Stomach (tissue), 9 donors: ENCODE results near the gene MAPRE3. TPM values are rescaled to one million over a fixed set of nuclear protein-coding genes. Genes with fewer than 3 reads are reported as not detected.
A peak's percentile ranks its signal among the peaks of the same experiment; 100 is the strongest.

Experiments
- DNase-seq, 2 donors: peaks; one replicate each; pipeline versions ENCODE4 v3.0.0 to v3.0.0-alpha.2; 2013 to 2019
- H3K27ac ChIP-seq, 5 donors: fragments of 200-600 bp in 4 of 5; sonication (generic) in 4 of 5; one replicate each; pipeline ENCODE4 v1.5.1; 2013 to 2019; ENCODE audit warnings: mild to moderate bottlenecking in 1 of 5, moderate library complexity in 1 of 5
- H3K27me3 ChIP-seq, 3 donors: fragments of 200-600 bp; sonication (generic); one replicate each; pipeline ENCODE4 v1.5.1; 2017 to 2019; ENCODE audit warnings: mixed run types in 1 of 3
- H3K36me3 ChIP-seq, 4 donors: fragments of 200-600 bp; sonication (generic); 1 replicate in 3 of 4; 2 replicates in 1 of 4; pipeline ENCODE4 v1.5.1; 2016 to 2019
- H3K4me1 ChIP-seq, 4 donors: fragments of 200-600 bp; sonication (generic); one replicate each; pipeline ENCODE4 v1.5.1; 2016 to 2019
- H3K4me3 ChIP-seq, 4 donors: fragments of 200-600 bp; sonication (generic) in 3 of 4; one replicate each; pipeline ENCODE4 v1.5.1; 2016 to 2019; ENCODE audit warnings: mild to moderate bottlenecking in 1 of 4
- H3K9me3 ChIP-seq, 4 donors: fragments of 200-600 bp; sonication (generic); one replicate each; pipeline ENCODE4 v1.5.1; 2016 to 2019
- CTCF ChIP-seq, 7 experiments: fragments of 450-650 bp in 4 of 7; fragments of 200-600 bp in 3 of 7; sonication (generic) in 3 of 7; IDR thresholded peaks; one replicate each; pipeline ENCODE4 v1.5.1; 2016 to 2019; ENCODE audit warnings: antibody characterized with exemption in 7 of 7, control low read depth in 2 of 7, mild to moderate bottlenecking in 1 of 7
- EP300 ChIP-seq: sonication (generic); formaldehyde crosslinking; IDR thresholded peaks from one replicate; pipeline ENCODE4 v1.6.1; 2017; ENCODE audit warnings: antibody characterized with exemption
- POLR2A ChIP-seq, 4 donors: fragments of 450-650 bp; IDR thresholded peaks; one replicate each; pipeline ENCODE4 v1.6.1; 2016; ENCODE audit warnings: antibody characterized with exemption in 4 of 4, control low read depth in 2 of 4, mild to moderate bottlenecking in 1 of 4, moderate library complexity in 1 of 4
- POLR2AphosphoS5 ChIP-seq, 3 donors: sonication (generic); formaldehyde crosslinking; IDR thresholded peaks; one replicate each; pipeline ENCODE4 v1.6.1; 2016; ENCODE audit warnings: antibody characterized with exemption in 3 of 3
- WGBS, 5 donors: extraction: QIAGEN DNeasy Blood & Tissue Kit in 3 of 5; methylation state at CpG; one replicate each; pipeline versions ENCODE4 v1.1.5 to v1.1.7; 2013 to 2018; 5-methylcytosine and 5-hydroxymethylcytosine counted together
- intact Hi-C: fragments of 100-400 bp; cut with DNase I; formaldehyde crosslinking; loops from one replicate; pipeline ENCODE4 v1.15.1; 2023; ENCODE audit warnings: low total_unique reads
- polyA plus RNA-seq, 3 donors: library from polyadenylated mRNA; stranded (reverse); fragments of 200-250 nt; gene quantifications; one replicate each; pipeline ENCODE4 v1.2.3, GENCODE V29; 2013
- total RNA-seq, 5 donors: library from RNA; depleted of rRNA; stranded (reverse); fragments of >200 nt; gene quantifications; one replicate each; pipeline versions ENCODE4 v1.1.0 to v1.2.3, GENCODE V29; 2014 to 2016
- donor health status: healthy with polysubstance abuse.
- donor health status: Bipolar disorder and iron deficiency.
- donor health status: healthy.

MAPRE3 gene
- total and polyA plus RNA-seq, 8 donors: 7.0 to 24.1 (median 13.6) TPM

DNA sequence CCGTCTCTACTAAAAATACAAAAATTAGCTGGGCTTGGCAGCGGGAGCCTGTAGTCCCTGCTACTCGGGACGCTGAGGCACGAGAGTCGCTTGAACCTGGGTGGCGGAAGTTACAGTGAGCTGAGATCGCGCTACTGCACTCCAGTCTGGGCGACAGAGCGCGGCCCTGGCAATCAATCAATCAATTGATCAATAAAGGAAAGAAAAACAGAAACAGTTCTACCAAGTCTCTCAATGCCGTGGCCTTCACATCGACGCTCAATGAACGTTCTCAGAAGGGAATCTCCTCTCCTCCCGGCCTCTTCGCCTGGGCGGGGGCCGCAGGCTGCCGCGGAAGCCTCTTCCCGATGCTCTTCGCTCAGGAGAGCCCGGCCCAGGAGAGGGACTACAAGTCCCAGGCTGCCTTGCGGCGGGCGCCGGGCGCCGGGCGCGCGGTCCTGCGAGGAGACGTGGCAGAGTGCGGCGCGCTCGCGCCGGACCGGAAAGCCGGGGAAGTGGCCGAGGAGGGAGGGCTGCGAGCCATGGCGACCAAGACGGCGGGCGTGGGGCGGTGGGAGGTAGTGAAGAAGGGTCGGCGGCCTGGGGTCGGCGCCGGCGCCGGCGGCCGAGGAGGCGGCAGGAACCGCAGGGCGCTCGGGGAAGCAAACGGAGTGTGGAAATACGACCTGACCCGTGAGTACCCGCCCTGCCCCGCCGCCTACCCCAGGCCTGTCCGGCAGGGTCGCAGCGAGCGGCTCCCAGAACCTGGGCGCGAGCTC, 62.2 kb downstream of the MAPRE3 start, which contains the start of gene TMEM214:
Gene TMEM214, plus strand, starts transcription at position 471 of the 758 bp plus-strand sequence. Its CDS starts 51 bp downstream, at position 522.
- peak within 1 kb of the TSS; percentile 85 to 96 (median 88) for H3K27ac ChIP-seq
- H3K9me3 ChIP-seq: no peaks in the 10 kb centered on the region
- TF ChIP-seq CTCF (IDR thresholded peaks at IDR 0.05) (no peak), EP300 (no peak), POLR2A (IDR thresholded peaks at IDR 0.05) (peak in 1 of 4 donors; percentile 50), POLR2AphosphoS5 (IDR thresholded peaks at IDR 0.05) (peak; percentile 80 to 96 (median 80))
- H3K27me3 ChIP-seq: no peaks in the 10 kb centered on the region
- DNase-seq: peak; percentile 92 to 95
- H3K4me1 ChIP-seq: peaks cover 9 to 40% (median 30%) of the 10 kb centered on the region in 4 donors
- intact Hi-C loops: loop anchor here (10.0 kb wide), 1 partner anchor 52 kb away; the partner anchor contains the start of gene KHK
- H3K36me3 ChIP-seq: peaks cover 27 to 43% (median 41%) of the 10 kb centered on the region in 4 donors
- H3K4me3 ChIP-seq: peak within 1 kb of the TSS; percentile 78 to 99 (median 88)
- 0 to 1% (median 0%) methylated on average over 36 to 76 of the region's 76 CpGs for WGBS, 5 donors

- intact Hi-C loops: loop anchor here (10.0 kb wide), 1 partner anchor 51 kb away; the partner anchor contains the start of gene KHK
Measured at GRCh38 chr2:27033253-27033852, 62.9 kb downstream of the MAPRE3 start.

GRCh38 chr2:27038012-27038411, 67.6 kb downstream of the MAPRE3 start:
- H3K9me3 ChIP-seq: no peaks in the 10 kb centered on the region
- no peak overlapping the region for H3K27ac ChIP-seq
- DNase-seq: no peak
- 90 to 94% (median 92%) methylated on average over 6 of the region's 6 CpGs for WGBS, 5 donors
- H3K36me3 ChIP-seq: peaks cover 64 to 83% (median 71%) of the 10 kb centered on the region in 4 donors
- intact Hi-C loops: loop anchor here (10.0 kb wide), 1 partner anchor 47 kb away; the partner anchor contains the start of gene KHK
- peaks cover 9 to 32% (median 24%) of the 10 kb centered on the region in 4 donors for H3K4me1 ChIP-seq
- no peaks in the 10 kb centered on the region for H3K27me3 ChIP-seq
- no peak overlapping the region for H3K4me3 ChIP-seq
- TF ChIP-seq CTCF (IDR thresholded peaks at IDR 0.05) (no peak), EP300 (no peak), POLR2AphosphoS5 (IDR thresholded peaks at IDR 0.05) (no peak), POLR2A (IDR thresholded peaks at IDR 0.05) (no peak)

More at GRCh38 chr2:27033253-27033852, 62.9 kb downstream of the MAPRE3 start:
- peak overlapping the region; percentile 85 to 96 (median 88) for H3K27ac ChIP-seq
- H3K4me1 ChIP-seq: peaks cover 9 to 40% (median 30%) of the 10 kb centered on the region in 4 donors
- no peaks in the 10 kb centered on the region for H3K9me3 ChIP-seq
- peaks cover 34 to 46% (median 44%) of the 10 kb centered on the region in 4 donors for H3K36me3 ChIP-seq
- H3K4me3 ChIP-seq: peak overlapping the region; percentile 78 to 99 (median 88)
- TF ChIP-seq EP300 (no peak), POLR2AphosphoS5 (IDR thresholded peaks at IDR 0.05) (no peak), POLR2A (IDR thresholded peaks at IDR 0.05) (no peak), CTCF (IDR thresholded peaks at IDR 0.05) (no peak)
- H3K27me3 ChIP-seq: no peaks in the 10 kb centered on the region
- 5 to 15% (median 8%) methylated on average over 4 to 11 of the region's 11 CpGs for WGBS, 5 donors
- DNase-seq: no peak

DNA sequence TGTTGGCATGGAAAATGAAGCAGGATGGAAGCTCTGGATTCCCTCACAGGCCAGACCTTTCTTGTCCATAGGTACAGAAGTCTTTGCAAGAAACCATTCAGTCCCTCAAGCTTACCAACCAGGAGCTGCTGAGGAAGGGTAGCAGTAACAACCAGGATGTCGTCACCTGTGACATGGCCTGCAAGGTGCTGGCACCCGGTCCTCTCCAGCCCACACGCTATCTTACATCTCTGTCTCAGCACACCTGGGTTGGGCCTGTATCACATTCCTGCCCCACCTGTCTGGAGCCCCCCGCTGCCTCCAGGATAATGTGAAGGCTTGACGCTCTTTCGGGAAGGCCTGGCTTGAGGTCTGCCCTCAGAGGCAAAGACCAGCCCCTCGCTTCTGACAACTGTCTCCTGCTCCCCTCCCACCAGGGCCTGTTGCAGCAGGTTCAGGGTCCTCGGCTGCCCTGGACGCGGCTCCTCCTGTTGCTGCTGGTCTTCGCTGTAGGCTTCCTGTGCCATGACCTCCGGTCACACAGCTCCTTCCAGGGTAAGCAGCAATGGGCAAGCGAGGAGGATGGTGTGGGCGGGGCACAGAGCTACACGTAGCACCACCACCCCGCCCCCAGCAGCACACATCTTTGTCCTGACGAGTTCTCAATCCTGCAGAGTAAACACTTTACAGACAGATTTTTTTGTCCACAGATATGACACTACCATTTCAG, 68.3 kb downstream of the MAPRE3 start:
- no peak for DNase-seq
- Histone ChIP-seq H3K4me3 (no peak overlapping the region), H3K27ac (no peak overlapping the region), H3K9me3 (no peaks in the 10 kb centered on the region), H3K27me3 (no peaks in the 10 kb centered on the region), H3K4me1 (peaks cover 6 to 28% (median 17%) of the 10 kb centered on the region in 4 donors), H3K36me3 (peaks cover 64 to 85% (median 71%) of the 10 kb centered on the region in 4 donors)
- intact Hi-C loops: loop anchor here (10.0 kb wide), 1 partner anchor 46 kb away; the partner anchor contains the start of gene KHK
- TF ChIP-seq POLR2A (IDR thresholded peaks at IDR 0.05) (no peak), CTCF (IDR thresholded peaks at IDR 0.05) (no peak), POLR2AphosphoS5 (IDR thresholded peaks at IDR 0.05) (no peak), EP300 (no peak)
- WGBS, 5 donors: 76 to 86% (median 84%) methylated on average over 9 to 17 of the region's 17 CpGs
